ENCODE measurements around the gene FSIP1. TPM values are rescaled to one million over a fixed set of nuclear protein-coding genes. Genes with fewer than 3 reads are reported as not detected.

Gene FSIP1
- total RNA-seq, 1 donor from 2014 or later: 0.53 TPM

GRCh38 chr15:39624806-39625205 lies 157.8 kb downstream of the FSIP1 start:
- H3K4me3 Mint-ChIP-seq: no peak overlapping the region
- peaks cover 4% of the 10 kb centered on the region for H3K27me3 Mint-ChIP-seq
- DNase-seq (no peak), ATAC-seq (ENCODE audit: low read depth) (no peak)
- intact Hi-C loops (cut with micrococcal nuclease): no loop called here
- H3K36me3 Mint-ChIP-seq (ENCODE audit: low read depth): no peaks in the 10 kb centered on the region
- no peaks in the 10 kb centered on the region for H3K9me3 Mint-ChIP-seq
- ChIA-PET POLR2A (no interaction called here), CTCF (no interaction called here)
- no peak for TF ChIP-seq CTCF (IDR thresholded peaks at IDR 0.05)
- H3K27ac Mint-ChIP-seq: no peak overlapping the region
- H3K4me1 Mint-ChIP-seq: peaks cover 4% of the 10 kb centered on the region

GRCh38 chr15:39623529-39623931 lies 159.1 kb downstream of the FSIP1 start:
- no peak overlapping the region for H3K4me3 Mint-ChIP-seq
- H3K27me3 Mint-ChIP-seq: peaks cover 4% of the 10 kb centered on the region
- no peak overlapping the region for H3K27ac Mint-ChIP-seq
- POLR2A ChIA-PET: no interaction called here
- intact Hi-C loops (cut with micrococcal nuclease): no loop called here
- DNase-seq: no peak
- TF ChIP-seq CTCF (IDR thresholded peaks at IDR 0.05): no peak
- CTCF ChIA-PET: no interaction called here
- no peaks in the 10 kb centered on the region for H3K9me3 Mint-ChIP-seq
- no peaks in the 10 kb centered on the region for H3K36me3 Mint-ChIP-seq (ENCODE audit: low read depth)
- H3K4me1 Mint-ChIP-seq: peaks cover 4% of the 10 kb centered on the region
- no peak for ATAC-seq (ENCODE audit: low read depth)

GRCh38 chr15:39622660-39623516 lies 159.8 kb downstream of the FSIP1 start:
- no peak for TF ChIP-seq CTCF (IDR thresholded peaks at IDR 0.05)
- Mint-ChIP-seq H3K27ac (no peak overlapping the region), H3K4me3 (no peak overlapping the region), H3K36me3 (ENCODE audit: low read depth) (no peaks in the 10 kb centered on the region), H3K9me3 (no peaks in the 10 kb centered on the region), H3K27me3 (peaks cover 4% of the 10 kb centered on the region), H3K4me1 (peaks cover 4% of the 10 kb centered on the region)
- DNase-seq (no peak), ATAC-seq (ENCODE audit: low read depth) (no peak)
- intact Hi-C loops (cut with micrococcal nuclease): no loop called here
- ChIA-PET CTCF (no interaction called here), POLR2A (no interaction called here)

- intact Hi-C loops (cut with micrococcal nuclease): no loop called here
- peaks cover 4% of the 10 kb centered on the region for H3K27me3 Mint-ChIP-seq
- H3K4me1 Mint-ChIP-seq: peaks cover 4% of the 10 kb centered on the region
- no peak overlapping the region for H3K4me3 Mint-ChIP-seq
- TF ChIP-seq CTCF (IDR thresholded peaks at IDR 0.05): no peak
- no peak overlapping the region for H3K27ac Mint-ChIP-seq
- ChIA-PET CTCF (no interaction called here), POLR2A (no interaction called here)
- no peak for DNase-seq
- no peak for ATAC-seq (ENCODE audit: low read depth)
- H3K9me3 Mint-ChIP-seq: no peaks in the 10 kb centered on the region
- H3K36me3 Mint-ChIP-seq (ENCODE audit: low read depth): no peaks in the 10 kb centered on the region
Observed at GRCh38 chr15:39621976-39622375, 160.7 kb downstream of the FSIP1 start.

GRCh38 chr15:39621210-39621609 lies 161.4 kb downstream of the FSIP1 start:
- H3K27ac Mint-ChIP-seq: no peak overlapping the region
- no peaks in the 10 kb centered on the region for H3K36me3 Mint-ChIP-seq (ENCODE audit: low read depth)
- H3K4me3 Mint-ChIP-seq: no peak overlapping the region
- peaks cover 4% of the 10 kb centered on the region for H3K4me1 Mint-ChIP-seq
- ChIA-PET POLR2A (no interaction called here), CTCF (no interaction called here)
- no peak for TF ChIP-seq CTCF (IDR thresholded peaks at IDR 0.05)
- no peaks in the 10 kb centered on the region for H3K9me3 Mint-ChIP-seq
- intact Hi-C loops (cut with micrococcal nuclease): no loop called here
- DNase-seq (no peak), ATAC-seq (ENCODE audit: low read depth) (no peak)
- peaks cover 4% of the 10 kb centered on the region for H3K27me3 Mint-ChIP-seq
